Measurements from ENCODE around the gene TNFAIP2. TPM values are rescaled to one million over a fixed set of nuclear protein-coding genes. Genes with fewer than 3 reads are reported as not detected.

Gene TNFAIP2
- total RNA-seq, 4 donors from 2014 or later = 10.5 to 94.9 (median 31.1) TPM

DNA sequence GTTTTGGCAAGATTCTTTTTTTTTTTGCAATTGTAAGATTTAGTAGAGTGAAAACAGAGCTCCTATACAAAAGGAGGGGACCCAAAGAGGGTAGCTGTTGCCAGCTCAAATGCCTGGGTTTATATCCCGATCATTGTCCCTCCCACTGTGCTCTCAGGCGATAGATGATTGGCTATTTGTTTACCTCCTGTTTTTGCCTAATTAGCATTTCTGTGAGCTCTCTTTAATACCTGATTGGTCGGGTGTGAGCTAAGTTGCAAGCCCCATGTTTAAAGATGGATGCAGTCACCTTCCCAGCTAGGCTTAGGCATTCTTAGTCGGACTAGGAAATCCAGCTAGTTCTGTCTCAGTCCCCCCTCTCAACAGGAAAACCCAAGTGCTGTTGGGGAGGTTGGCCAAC is 26.9 kb upstream of the TNFAIP2 start:
- no peak for TF ChIP-seq POLR2A (IDR thresholded peaks at IDR 0.05)
- TF ChIP-seq, protein P1, sequence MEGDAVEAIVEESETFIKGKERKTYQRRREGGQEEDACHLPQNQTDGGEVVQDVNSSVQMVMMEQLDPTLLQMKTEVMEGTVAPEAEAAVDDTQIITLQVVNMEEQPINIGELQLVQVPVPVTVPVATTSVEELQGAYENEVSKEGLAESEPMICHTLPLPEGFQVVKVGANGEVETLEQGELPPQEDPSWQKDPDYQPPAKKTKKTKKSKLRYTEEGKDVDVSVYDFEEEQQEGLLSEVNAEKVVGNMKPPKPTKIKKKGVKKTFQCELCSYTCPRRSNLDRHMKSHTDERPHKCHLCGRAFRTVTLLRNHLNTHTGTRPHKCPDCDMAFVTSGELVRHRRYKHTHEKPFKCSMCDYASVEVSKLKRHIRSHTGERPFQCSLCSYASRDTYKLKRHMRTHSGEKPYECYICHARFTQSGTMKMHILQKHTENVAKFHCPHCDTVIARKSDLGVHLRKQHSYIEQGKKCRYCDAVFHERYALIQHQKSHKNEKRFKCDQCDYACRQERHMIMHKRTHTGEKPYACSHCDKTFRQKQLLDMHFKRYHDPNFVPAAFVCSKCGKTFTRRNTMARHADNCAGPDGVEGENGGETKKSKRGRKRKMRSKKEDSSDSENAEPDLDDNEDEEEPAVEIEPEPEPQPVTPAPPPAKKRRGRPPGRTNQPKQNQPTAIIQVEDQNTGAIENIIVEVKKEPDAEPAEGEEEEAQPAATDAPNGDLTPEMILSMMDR (IDR thresholded peaks at IDR 0.05) = no peak
- peaks cover 0 to 43% (median 8%) of the 10 kb centered on the region in 4 donors for H3K4me1 ChIP-seq

DNA sequence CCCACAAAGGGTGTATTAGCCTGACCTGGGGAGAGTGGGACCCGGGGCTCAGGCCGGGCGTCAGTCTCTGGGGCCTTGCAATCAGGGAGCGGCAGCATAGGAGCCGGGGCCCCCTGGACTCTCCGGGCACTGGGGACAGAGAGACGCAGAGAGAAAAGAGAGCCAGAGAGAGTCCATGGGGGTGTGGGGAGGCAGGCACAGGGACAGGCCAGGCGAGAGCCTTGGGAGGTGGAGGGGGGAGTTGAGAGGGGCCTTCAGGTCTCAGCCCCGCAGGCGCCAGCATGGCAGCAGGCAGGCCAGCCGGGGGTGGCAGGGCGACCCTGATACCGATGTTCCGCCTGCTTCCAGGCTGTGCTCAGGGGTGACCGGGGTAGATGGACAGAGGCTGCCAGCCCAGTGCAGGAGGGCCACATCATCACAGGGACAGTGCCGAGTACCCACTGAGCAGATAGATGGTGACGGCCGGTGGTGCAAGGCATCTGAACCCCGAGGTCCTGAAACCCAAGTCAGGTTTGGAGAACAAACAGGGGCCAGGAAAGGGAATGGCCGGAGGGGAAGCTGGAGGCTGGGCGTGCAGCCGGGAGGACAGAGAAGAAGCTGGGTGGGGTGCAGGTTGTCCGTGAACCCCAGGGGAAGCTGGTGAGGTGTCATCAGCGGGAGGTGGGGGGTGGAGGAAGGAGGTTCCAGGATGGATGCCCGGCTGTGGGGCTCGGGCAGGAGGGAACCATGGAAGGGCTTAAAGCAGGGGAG is 25.8 kb upstream of the TNFAIP2 start:
- TF ChIP-seq, protein P1 (IDR thresholded peaks at IDR 0.05) = no peak
- no peak for TF ChIP-seq POLR2A (IDR thresholded peaks at IDR 0.05)
- H3K27me3 ChIP-seq = no peaks in the 10 kb centered on the region
- no peaks in the 10 kb centered on the region for H3K36me3 ChIP-seq
- H3K4me3 ChIP-seq = no peak overlapping the region
- no peak for DNase-seq
- H3K4me1 ChIP-seq = peaks cover 0 to 42% (median 3%) of the 10 kb centered on the region in 4 donors
- no peaks in the 10 kb centered on the region for H3K9me3 ChIP-seq
- H3K27ac ChIP-seq = peak overlapping the region in 1 of 4 donors; percentile 31

More for the DNA sequence above, 26.9 kb upstream of the TNFAIP2 start:
- no peak for DNase-seq
- Histone ChIP-seq H3K27me3 (no peaks in the 10 kb centered on the region), H3K4me3 (no peak overlapping the region), H3K9me3 (no peaks in the 10 kb centered on the region), H3K36me3 (no peaks in the 10 kb centered on the region), H3K27ac (no peak overlapping the region)

DNA sequence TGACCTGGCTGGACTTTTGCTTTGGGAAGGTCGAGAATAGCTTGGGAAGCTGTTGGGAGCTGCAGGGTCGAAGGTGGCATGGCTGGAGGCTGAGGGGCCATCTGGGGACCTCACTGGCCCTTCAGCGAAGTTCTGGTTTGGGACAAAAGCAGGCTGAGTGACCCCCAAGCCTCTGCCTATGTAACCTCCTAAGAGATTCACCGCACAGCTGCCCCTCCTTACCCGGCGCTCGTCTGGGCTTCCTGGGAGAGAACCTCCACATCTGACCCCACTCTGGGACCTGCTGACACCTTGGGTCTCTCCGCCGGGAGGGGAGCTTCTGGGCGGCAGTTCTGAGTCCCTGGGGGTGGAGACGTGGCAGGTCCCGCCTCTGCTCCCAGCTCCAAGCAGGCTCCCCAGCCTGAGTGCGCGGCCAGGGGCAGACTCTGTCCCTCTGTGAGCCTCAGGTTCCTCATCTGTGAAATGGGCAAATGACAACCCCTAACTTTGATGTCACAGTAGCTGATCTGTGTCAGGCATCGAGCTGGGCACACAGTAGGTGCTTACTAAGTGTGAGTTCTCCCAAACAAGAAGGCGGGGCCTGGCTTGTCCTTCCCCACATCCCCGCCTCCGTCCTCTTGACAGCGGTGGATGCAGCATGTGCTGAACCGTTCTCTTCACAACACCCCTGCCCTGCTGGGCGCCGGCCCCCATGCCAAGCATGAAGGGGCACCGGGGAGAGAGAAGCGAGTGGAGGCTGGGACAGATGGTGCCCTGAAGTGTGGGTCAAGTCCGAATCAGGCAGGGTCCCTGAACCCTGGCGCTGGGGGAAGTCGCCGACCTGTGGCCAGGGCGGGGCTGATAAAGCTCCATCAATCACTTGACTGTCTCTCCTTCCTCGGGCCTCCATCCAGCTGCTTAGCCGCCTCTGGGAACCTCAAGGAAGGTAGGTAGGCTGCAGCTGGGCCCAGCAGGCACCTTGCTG is 25.0 kb upstream of the TNFAIP2 start:
- Histone ChIP-seq H3K27me3 (no peaks in the 10 kb centered on the region), H3K9me3 (no peaks in the 10 kb centered on the region), H3K4me3 (no peak overlapping the region), H3K4me1 (peaks cover 0 to 49% (median 3%) of the 10 kb centered on the region in 4 donors), H3K36me3 (no peaks in the 10 kb centered on the region), H3K27ac (peak overlapping the region in 1 of 4 donors; percentile 31)
- TF ChIP-seq POLR2A (IDR thresholded peaks at IDR 0.05) = no peak
- TF ChIP-seq, protein P1 (IDR thresholded peaks at IDR 0.05) = no peak
- DNase-seq = peak in 1 of 3 donors; percentile 66

DNA sequence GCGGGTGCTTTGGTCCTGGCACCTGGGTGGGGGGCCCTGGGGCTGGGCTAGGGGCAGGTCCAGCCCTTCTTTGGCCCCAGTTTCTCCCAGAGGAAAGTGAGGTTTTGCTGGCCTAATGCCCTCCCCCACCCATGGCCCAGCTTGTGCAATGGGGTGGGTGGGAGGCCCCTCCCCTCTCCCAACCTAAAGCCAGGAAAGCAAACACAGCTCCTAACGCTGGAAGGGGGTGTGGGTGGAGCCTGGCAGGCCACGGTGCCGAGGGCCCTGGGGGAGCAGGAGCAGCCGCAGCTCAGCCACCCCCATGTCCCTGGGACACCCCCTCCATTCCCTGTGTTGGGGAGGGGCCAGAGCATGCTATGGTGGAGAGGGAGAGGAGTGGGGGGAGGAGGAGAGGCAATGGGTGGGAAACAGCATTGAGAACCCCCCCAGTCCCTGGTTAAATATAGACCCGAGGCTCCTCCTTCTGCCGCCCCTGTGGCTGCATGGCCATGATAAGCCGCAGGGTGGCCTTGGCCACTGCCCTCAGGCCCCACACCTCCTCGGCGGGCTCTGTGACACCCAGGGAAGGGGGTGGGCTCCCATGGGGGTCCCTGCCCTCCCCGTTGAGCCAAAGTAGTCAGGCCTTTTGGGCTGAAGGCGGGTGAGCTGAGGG is 24.1 kb upstream of the TNFAIP2 start:
- Histone ChIP-seq H3K4me1 (peaks cover 4 to 52% (median 9%) of the 10 kb centered on the region in 4 donors), H3K27me3 (no peaks in the 10 kb centered on the region), H3K9me3 (no peaks in the 10 kb centered on the region), H3K27ac (no peak overlapping the region), H3K36me3 (no peaks in the 10 kb centered on the region), H3K4me3 (no peak overlapping the region)
- no peak for TF ChIP-seq POLR2A (IDR thresholded peaks at IDR 0.05)
- TF ChIP-seq, protein P1 (IDR thresholded peaks at IDR 0.05) = no peak
- no peak for DNase-seq

DNA sequence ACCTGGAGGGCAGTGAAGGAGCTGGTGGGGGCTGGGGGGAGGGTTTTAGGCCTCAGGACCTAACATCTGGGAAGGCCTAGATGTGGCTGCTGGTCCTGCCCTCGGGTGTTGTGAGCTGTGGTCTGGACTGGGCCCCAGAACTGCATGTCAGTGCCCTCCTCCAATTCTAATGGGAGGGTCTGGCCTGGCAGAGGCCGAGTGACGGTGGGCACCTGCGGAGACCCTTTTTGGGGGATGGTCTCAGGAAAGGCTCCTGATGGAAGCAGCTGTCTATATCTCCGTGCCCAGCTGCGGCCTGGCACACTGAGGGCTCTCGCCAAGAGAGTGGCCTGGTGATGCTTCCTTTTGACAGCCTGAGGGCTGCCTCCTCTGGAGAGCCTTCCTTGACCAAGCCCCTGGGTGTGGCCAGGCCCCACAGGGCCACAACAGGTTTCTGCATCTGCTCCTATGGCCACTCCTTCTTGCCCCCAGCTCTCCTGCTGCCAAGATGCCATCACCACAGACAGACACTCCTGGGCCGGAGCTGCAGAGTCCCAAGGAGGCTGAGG is 23.5 kb upstream of the TNFAIP2 start:
- H3K27ac ChIP-seq = peak overlapping the region in 1 of 4 donors; percentile 46
- H3K9me3 ChIP-seq = no peaks in the 10 kb centered on the region
- no peak overlapping the region for H3K4me3 ChIP-seq
- DNase-seq = no peak
- no peaks in the 10 kb centered on the region for H3K27me3 ChIP-seq
- H3K4me1 ChIP-seq = peaks cover 6 to 53% (median 12%) of the 10 kb centered on the region in 4 donors
- no peaks in the 10 kb centered on the region for H3K36me3 ChIP-seq
- TF ChIP-seq POLR2A (IDR thresholded peaks at IDR 0.05) = no peak
